Stimulated activated CD4-positive, alpha-beta T cell treated with anti-CD3 and anti-CD28 coated beads, TNF-alpha, amount 100 ng/mL, for 48 hours (primary cell): ENCODE measurements around the gene VEGFA.

ENCODE experiments used
- DNase-seq, 3 donors: peaks; one replicate each; pipeline ENCODE4 v3.0.0-alpha.2; 2020; ENCODE audit warnings: low read depth in 3 of 3

VEGFA gene

DNA sequence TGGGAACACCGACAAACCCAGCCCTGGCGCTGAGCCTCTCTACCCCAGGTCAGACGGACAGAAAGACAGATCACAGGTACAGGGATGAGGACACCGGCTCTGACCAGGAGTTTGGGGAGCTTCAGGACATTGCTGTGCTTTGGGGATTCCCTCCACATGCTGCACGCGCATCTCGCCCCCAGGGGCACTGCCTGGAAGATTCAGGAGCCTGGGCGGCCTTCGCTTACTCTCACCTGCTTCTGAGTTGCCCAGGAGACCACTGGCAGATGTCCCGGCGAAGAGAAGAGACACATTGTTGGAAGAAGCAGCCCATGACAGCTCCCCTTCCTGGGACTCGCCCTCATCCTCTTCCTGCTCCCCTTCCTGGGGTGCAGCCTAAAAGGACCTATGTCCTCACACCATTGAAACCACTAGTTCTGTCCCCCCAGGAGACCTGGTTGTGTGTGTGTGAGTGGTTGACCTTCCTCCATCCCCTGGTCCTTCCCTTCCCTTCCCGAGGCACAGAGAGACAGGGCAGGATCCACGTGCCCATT lies 15.3 kb downstream of the VEGFA start:
- DNase-seq, result no peak

DNA sequence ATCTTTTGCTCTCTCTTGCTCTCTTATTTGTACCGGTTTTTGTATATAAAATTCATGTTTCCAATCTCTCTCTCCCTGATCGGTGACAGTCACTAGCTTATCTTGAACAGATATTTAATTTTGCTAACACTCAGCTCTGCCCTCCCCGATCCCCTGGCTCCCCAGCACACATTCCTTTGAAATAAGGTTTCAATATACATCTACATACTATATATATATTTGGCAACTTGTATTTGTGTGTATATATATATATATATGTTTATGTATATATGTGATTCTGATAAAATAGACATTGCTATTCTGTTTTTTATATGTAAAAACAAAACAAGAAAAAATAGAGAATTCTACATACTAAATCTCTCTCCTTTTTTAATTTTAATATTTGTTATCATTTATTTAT lies 15.9 kb downstream of the VEGFA start:
- no peak for DNase-seq

DNA sequence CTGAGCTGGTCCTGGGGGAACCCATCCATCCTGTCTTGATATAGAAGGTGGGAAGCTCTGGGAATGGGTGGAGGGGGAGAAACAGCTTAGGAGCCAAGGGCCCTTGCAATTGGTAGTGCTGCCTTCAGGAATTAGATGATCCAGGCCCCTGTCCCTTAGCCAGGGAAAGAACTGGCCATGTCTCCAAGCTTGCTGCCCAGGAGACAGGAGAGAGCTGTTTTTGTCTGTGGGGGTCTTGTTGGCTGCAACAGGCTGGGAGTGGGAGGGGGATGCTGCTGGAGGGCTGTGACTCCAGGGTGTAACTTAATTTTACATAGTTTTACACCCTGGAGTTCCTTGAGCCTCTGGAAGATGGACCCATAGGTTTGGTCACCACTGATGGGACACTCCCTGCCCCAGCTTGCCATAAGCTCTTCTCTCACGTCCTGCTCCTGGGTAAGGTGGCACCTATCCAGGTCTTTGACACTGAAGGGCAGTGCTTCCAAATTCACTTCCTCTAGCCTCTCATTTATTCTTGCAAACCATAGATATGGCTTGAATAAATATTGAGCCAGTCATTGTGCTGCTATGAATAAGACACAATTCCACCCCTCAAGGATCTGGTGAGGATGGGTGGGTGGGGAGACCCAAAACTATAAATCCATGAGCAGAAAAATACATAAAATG lies 16.8 kb downstream of the VEGFA start:
- DNase-seq, result no peak

DNA sequence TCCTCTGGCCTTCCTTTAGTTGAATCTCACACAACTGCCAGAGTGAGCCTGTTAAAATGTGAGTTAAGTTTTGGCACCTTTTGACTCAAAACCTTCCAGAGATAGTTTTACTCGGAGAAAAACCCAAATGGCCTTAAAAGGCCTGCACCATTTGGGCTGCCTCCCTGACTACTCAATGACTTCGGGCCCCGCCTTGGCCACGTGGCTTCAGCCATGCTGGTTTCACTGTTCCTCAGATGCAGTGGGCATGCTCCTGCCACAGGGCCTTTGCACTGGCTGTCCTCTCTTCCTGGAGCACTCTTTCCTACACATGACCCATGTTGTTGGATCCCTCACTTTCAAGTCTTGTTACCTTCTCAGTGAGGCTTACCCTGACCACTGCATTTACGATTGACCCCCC lies 18.3 kb downstream of the VEGFA start:
- DNase-seq, result no peak

DNA sequence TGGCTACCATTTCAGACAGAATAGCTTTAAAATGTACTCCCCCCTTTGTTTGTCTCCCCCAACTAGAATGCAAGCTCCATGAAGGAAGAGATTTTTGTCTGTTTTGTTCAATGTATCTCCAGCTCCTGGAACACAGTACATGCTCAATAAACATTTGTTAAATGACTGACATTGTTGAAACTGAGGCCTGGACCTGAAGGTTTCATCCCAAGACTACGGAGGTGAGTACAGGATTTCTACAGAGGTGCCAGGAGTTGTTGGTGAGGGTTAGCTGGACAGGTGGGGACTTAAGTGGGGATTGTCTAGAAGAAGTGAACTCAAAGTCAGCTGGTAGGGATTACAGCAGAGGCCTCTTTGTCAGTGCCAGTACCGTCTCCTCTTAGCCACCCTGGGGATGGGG lies 19.4 kb downstream of the VEGFA start:
- no peak for DNase-seq

DNA sequence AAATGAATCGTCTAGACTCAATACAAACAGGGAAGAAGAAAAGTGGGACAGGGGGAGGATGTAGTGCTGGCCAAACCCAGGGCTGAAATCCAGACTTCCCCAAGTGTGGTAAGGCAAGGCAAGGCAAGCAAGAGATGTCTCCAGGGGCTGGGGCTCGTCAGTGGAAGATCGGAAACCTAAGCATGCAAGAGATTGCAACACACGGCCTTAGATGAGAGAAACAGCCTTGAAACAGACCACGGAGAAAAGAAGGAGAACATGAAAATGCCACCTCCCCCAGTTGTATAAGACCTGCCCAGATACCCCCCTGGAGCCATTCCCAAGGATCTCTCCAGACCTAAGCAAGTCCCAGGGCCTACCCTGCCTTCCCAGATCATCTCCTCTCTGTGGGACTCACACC lies 20.0 kb downstream of the VEGFA start:
- DNase-seq, result no peak

DNA sequence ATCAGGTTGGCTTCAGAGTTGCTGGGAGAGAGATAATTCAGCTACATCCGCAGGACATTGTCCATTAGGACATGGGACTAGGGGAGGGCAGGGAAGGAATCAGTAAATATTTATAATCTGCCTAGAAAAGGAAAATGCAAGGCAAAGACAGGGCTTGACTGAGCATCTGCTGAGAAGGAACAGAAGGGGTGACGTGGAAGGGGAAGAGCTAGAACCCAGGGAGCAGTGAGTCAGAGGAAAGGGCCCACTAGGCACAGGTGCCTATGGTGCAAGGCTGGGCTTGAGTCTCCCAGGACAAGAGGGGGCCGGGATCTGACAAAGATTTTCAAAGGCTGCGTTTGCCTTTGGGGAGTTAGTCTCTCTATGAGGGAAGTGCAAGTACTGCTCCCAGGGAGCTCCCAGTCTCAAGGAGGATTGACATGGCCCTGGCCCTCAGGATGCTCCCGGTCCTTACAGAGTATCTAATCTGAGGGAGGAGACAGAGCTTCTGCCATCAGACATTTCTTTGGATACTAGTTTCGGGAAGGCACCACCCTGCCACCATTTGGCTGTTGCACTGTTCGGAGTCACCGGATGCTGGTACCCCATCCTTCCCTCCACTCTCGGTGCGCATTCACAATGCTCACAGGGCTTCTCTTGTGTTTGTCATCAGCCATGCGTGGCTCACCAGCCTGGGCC lies 21.9 kb downstream of the VEGFA start:
- DNase-seq, result no peak

DNA sequence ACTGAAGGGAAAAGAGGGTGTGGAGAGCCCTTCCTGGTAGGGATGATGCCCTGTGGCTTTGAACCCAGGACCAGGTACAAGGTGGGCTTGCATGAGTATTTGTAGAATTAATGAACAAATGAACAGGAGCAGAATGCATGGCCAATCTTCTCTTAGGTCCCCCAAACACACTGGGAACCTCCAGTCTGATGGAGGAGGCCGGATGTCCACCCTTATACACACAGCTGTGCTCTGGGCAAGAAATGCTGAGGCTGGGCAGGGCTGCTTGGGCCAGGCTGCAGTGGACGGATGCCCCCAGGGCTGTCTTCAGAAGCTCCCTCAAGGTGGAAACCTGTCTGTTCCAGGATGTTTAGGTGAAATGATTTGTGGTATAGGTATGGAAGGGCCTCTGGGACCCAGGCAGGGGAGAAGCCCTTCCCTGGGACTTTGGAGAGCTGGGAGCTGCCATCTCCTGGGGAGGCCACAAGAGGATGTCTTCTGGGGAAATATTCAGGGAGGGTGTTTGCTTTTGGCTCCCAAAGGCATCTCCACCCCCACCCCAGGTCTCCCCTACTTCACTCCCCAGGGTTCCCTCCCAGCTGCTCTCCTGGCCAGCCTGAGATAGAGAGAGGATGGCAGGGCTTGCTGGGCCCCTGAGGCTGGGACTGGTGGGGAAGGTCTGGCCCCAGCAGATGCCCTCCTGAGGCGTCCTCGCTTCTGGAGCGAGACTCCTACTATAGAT lies 23.3 kb downstream of the VEGFA start:
- no peak for DNase-seq

DNA sequence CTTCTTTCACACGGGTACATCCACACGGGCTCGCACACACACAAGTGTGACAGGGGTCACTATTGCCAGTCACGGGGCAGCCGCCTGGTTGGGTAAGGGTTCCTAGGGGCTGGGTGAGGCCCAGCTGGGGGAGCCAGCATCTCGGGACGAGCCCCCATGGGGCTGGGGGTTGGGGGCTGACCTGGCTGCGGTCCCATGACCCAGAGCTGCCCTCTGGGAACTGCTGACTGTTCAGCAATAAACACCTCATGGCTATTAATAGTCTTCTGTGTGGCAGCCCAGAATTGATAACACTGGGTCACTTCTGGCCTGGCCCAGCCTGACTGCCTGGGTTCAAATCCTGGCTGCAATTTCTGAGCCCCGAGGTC lies 23.8 kb downstream of the VEGFA start:
- no peak for DNase-seq

DNA sequence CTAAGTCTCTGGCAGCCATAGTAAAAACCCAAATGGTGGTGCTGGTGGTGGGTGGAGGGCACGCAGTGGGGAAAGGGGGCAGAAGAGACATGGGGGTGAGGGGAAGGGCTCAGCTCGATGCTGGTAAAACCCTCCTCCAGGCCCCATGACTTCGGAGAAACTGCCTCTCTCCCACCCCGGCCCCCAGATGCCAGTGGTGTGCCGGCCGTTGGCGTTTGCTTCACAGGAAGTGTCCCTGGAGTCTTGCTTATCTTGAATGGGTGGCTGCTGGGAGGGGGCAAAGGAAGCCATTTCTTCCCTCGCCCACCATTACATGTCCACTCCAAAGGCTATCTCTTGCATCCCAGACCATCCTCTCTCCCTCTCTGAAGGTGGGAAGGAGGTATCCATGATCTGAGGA lies 25.4 kb downstream of the VEGFA start:
- DNase-seq, result no peak

DNA sequence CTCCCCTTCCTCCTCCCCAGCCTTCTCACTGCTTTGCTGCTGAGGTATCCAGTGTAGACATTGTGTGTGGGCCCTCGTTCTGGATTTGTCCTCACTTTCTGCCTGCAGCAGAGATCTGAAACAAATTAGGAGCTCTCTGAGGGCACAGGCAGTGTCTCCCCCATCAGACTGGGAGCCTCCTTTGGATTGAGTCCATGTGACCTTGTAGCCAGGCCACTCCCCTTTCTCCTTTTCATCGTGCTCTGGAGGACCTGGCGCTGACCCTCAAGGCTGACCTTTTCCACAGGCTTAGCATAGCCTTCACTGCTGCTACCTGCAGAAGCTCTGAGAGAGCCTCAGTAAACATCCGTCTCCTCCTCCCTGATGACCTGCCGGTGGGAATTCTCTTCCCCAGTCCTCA lies 26.2 kb downstream of the VEGFA start:
- no peak for DNase-seq

DNA sequence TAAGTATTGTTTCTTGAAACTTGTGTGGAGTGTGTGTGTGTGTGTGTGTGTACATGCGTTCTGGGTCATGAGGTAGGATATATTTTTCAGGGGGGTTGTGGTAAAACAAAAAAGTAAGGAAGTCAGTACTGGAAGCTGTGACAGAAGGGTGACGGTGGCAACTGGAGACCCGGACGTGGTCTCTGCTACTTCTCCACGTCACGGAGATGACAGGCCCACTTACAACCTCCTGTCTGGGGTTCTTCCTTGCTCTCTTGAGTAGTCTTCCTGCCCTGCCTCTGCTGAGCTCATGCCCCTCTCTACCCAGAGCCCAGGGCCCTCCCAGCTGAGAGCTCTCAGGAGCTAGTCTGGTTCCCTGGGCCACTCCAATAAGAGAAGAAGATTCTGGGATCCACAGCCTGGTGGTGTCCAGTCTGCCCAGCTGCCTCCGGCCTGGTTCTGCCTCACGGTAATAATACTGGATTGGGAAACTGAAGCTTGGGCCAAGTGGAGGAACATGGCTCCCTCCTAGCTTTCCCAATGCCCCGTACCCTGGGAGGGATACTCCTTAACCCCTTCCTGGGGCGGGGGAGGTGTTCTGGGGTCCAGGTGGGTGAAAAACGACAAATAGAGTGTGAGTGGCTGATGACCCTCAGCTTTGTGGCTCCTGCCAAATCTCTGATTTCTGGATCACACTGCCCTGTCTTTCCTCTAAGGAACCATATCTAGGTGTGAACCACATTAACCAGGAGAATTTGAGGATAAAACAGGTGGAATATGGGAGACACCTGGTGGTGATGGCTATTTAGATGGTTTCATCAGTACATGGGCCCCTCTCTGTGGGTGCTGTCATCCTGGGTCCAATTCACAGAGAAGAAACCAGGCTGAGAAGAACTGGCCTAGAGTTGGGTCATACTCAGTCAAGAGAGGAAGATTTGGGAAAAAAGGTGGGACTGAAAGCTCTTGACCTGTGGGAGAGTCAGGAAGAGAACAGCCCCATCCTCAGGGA lies 27.2 kb downstream of the VEGFA start:
- DNase-seq, result no peak

DNA sequence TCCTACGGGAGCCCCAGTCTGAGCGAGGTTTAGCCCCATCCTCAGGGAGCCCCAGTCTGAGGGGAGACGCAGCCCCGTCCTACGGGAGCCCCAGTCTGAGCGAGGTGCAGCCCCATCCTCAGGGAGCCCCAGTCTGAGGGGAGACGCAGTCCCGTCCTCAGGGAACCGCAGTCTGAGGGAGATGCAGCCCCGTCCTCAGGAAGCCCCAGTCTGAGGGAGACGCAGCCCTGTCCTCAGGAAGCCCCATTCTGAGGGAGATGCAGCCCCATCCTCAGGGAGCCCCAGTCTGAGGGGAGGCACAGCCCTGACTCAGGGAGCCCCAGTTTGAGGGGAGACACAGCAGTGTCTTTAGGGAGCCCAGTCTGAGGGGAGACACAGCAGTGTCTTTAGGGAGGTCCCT lies 27.9 kb downstream of the VEGFA start:
- no peak for DNase-seq

DNA sequence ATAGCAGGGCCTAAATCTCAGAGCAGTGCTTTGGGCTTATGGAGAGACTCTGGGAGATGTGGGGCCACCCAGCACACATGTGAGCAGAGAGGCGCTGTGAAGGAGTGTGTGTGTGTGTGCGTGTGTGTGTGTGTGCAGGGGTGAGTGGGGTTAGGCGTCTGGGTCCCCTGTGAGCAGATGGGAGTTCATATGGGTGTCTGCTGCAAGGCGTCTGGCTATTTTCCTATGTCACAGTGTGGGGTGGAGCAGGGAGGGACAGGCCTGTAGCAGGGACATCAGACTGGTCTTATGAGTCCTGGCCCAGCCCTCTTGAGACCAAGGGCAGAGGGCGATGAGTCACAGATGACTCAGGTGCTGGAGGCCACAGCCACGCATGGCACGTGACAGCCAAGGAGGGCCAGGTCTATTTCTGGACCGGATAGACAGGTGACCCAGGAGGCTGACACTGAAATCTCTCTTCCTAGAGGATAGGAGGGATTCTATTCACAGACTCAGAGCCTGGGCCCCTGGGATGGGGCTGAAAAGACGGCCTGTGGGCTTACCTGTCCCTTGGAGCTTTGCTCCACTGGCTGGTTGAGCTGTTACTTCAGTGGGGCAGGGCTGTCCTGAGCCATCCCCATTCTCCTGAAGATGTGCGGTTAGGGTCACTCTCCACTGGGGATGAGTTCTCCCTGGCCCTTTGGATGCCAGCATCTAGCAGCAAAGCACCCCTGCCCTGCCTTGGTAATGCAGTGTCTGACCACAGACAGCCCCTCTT lies 28.9 kb downstream of the VEGFA start:
- DNase-seq, result no peak

DNA sequence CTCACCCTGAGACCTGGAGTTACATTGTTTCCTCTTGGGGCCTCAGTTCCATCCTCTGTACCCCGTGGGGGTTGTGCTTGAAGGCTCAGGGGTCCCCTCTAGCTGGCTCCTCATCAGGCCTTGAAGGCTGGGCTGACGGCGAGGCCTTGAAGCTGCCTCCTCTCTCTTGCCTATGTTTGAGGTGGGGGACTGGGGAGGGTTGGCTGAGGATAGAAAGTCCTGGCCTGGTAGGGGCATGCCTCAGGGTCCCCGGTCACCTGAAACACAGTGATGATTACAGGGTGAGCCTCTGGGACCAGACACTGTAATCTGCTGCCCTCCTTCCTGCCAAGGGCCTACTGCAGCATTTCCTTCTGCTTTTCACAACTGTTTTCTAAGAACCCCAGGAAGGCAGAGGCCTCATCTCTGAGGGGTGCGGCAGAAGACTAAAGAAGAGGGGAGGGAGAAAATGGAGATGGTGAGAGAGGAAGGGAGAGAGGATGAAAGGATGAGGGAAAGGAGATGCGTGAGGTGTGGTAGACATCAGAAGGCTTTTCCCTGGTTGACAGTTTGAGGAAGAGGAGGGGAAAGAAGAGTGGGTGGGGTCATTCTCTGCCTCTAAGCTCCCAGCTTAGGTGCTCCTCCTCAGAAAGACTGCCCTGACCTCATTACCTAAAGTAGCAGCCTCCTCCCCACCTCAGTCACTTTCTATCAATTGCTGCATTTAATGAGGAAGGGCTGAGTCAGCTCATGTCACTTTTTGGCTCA lies 29.7 kb downstream of the VEGFA start:
- no peak for DNase-seq

DNA sequence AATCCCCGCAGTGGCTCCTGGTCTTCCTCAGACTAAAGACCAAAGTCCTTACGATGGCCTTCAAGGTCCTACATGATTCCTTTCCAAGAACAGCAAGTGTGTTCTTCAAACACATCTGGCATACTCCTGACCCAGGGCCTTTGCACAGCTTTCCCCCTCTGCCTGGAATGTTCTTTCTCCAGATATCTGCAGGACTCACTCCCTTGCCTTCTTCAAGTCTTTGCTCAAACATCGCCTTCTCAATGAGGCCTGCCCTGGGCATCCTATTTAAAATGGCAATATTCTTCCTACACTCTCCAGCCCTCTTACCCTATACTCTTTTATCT lies 30.2 kb downstream of the VEGFA start:
- DNase-seq, result no peak

DNA sequence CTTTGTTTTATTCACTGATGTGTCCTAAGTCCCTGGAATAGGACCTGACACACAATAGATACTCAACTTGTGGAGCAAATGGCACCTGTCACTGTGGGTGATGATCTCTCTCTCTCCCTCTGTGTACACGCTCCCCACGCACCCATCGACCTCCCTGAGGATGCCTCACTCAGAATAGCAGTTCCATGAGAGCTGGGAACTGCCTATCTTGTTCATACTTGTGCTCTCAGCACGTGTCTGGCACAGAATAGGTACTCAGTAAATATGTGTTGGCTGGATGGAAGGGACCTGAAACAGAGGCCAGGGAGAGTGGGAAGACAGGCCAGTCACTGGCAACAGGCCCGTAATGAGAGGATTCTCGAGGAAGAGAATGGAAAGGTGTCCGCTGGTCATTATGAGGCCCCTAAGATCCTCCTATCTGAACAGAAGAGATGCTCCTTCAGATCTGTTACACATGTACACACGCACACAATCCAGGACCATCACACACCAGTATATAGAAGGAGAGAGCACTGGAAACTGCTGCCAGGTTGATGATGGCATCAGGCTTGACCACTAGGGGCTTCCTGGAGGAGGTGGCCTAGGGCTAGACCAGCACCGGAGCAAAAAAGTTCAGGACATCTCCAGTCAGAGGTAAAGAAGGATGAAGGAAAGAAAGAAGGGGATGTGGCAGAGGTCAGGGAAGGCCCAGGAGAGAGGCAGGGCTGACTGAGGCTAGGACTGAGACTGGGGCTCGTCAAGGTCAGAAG lies 30.9 kb downstream of the VEGFA start:
- DNase-seq, result no peak

DNA sequence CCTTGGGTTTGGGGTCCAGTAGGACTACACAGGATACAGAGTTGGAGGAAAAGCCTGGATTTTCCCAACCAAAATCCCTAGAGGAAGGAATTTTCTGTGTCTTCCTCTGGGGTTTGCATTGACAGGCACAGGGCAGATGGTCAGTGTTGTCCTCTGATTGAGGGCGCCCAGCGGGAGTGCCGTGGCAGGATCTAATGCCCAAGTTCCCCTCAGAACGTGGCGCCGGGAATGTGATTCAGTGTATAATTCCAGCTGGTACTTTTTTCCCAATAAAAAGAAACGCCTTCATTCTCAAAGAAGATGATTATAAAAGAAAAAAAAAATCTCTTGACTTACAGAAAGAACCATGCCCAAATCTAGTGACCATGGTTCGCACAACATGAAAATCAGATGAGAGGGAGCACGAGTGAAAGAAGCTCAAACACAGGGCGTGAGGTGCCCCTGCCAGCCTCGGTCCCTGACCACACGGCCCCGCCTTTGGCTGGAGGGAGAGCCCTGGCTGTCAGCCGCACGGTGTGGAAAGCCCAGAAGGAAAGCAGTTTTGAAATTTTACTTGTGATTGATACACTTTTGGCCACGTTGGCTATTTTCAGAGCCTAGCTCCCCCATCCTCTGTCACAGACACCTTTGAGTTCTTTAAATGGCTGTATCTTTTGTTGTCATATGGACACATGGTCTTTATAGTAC lies 31.6 kb downstream of the VEGFA start:
- no peak for DNase-seq
